HG02981 (cell line): ENCODE measurements around the gene MAP3K21.

Source experiments
- ATAC-seq: cut with Tn5 transposase; IDR thresholded peaks from one replicate; pipeline ENCODE4 v1.9.1; 2021; ENCODE audit warnings: mild to moderate bottlenecking, moderate library complexity; ENCODE audit not compliant: unreplicated experiment

Gene MAP3K21

GRCh38 chr1:233357595-233358397 is 30.3 kb downstream of the MAP3K21 start:
- ATAC-seq = no peak

GRCh38 chr1:233359431-233359830 is 31.9 kb downstream of the MAP3K21 start:
- no peak for ATAC-seq

GRCh38 chr1:233359905-233360304 is 32.4 kb downstream of the MAP3K21 start:
- ATAC-seq = no peak

- ATAC-seq = no peak
These were observed 33.1 kb downstream of the MAP3K21 start for GRCh38 chr1:233360525-233361102.

DNA sequence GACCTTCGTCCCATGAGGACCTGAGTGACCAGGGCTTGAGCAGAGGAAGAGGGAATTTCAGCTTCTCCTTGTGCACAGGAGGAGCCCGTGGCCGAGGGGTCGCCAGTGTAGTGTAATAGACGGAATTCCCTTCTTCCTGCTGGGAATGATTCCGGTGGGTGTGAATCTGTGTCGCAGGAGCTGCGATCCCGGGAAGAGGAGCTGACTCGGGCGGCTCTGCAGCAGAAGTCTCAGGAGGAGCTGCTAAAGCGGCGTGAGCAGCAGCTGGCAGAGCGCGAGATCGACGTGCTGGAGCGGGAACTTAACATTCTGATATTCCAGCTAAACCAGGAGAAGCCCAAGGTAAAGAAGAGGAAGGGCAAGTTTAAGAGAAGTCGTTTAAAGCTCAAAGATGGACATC is 34.4 kb downstream of the MAP3K21 start:
- no peak for ATAC-seq

DNA sequence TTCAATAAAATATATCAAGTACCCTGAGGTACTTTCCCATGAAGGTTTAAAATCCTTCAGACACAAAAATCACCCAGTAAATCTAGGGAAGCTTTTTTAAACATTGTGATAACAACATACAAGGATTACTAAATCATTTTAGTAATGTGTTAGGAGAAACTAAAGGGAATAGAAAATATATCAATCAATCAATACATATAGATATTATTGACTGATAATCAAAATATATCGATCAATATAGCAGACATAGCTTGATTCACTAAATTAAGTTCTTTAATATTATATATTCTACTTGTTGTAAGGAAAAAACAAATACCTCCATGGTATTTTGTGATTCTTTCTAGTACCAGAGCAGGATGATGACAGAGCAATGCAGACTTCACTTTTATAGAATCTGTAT is 35.2 kb downstream of the MAP3K21 start:
- ATAC-seq = no peak

- no peak for ATAC-seq
These were observed 36.5 kb downstream of the MAP3K21 start for GRCh38 chr1:233364026-233364425.

GRCh38 chr1:233364695-233365539 is 37.4 kb downstream of the MAP3K21 start:
- ATAC-seq = no peak

- ATAC-seq = no peak
These were observed 39.1 kb downstream of the MAP3K21 start for GRCh38 chr1:233366575-233366974.

DNA sequence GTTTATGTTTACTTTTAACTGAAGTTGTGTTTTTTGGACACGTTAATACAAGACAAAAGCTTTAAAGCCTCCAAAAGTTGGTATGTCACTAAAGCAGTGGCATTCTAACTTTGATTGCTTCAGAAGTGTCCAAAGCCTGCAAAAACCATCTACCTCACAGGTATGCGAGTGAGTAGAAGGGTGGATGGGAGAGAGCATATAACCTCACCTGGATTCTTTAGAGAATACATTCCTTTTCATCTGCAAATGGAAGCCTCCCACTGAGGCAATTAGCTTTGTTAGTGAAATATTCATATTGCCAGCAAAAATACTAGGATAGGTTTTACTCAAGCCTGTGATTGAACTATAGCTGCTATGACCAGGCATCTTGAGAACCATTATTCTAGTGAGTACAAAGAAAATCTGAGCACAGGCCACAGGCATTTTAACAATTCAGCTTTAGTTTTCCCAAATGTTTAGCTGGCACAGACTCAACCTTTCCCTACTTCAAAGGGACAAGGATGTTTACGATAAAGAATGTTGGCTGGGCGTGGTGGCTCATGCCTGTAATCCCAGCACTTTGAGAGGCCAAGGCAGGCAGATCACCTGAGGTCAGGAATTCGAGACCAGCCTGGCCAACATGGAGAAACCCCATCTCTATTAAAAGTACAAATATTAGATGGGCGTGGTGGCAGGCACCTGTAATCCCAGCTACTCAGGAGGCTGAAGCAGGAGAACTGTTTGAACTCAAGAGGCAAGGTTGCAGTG is 39.7 kb downstream of the MAP3K21 start:
- no peak for ATAC-seq

- ATAC-seq = no peak
These were observed 40.7 kb downstream of the MAP3K21 start for GRCh38 chr1:233368106-233368788.

DNA sequence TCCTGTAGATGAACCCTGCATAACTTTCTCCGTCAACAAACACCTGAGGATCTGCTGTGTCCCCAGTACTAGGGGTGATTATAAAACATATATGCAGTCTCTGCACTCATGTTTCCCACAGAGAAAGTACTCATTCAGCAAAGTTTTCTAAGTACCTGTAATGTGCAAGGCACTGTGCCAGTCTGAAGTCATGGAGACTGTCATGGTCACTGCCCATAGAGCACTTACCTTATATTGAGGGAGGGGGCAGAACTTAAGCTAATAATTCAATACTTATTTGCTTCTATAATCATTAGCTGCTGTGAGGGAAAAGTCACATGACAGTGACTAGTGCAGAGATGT is 41.2 kb downstream of the MAP3K21 start:
- ATAC-seq = no peak

GRCh38 chr1:233372218-233373120 is 44.9 kb downstream of the MAP3K21 start:
- no peak for ATAC-seq

GRCh38 chr1:233373226-233373625 is 45.7 kb downstream of the MAP3K21 start:
- no peak for ATAC-seq

- no peak for ATAC-seq
These were observed 48.1 kb downstream of the MAP3K21 start for GRCh38 chr1:233375653-233376052.

DNA sequence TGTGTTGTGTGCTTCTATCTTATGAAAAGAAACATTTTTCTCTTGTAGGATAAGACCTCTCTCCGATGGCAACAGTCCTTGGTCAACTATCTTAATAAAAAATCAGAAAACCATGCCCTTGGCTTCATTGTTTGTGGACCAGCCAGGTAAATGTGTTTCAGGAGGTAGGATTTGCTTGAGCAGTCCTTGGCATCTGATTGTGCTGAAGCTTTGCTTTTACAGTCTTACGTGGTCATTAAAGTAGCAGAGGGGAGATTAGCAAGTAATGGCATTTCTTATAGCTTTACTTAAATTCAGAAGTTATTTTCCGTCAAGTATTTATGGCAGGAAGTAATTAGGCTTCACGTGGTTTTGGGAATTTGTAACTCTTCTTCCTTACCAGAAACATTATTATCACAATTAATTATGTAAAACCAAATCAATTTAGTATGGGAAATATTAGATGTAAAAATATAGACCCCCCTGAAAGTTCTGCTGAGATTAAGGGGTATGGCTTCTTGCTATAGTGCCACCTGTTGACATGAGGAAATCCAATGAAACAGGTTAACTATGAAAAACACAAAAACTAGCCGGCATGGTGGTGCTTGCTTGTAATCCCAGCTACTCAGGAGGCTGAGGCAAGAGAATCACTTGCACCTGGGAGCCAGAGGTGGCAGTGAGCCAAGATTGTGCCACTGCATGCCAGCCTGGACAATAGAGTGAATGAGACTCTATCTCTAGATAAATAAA is 49.0 kb downstream of the MAP3K21 start:
- ATAC-seq = no peak

GRCh38 chr1:233379869-233380438 is 52.4 kb downstream of the MAP3K21 start:
- no peak for ATAC-seq

DNA sequence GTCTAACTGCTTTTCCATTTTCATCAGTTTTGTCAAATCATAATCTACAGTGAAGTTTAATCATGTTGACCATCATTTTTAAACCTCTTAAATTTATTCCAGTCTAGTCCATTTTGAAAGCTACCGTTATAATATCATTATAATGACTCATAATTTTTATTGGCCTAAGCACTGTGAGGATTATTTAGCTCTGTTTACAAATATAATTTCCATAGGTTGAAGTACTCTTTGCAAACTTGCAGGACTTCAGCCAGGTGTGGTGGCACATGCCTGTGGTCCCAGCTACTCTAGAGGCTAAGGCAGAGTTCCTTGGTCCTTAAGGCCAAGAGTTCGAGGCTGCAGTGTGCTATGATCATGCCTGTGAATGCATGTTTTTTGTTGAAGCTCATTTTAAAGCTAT is 54.3 kb downstream of the MAP3K21 start:
- no peak for ATAC-seq

- ATAC-seq = no peak
These were observed 56.5 kb downstream of the MAP3K21 start for GRCh38 chr1:233383984-233384383.
